HCT116 (cell line): Measurements from ENCODE around the gene CCNJ.

ENCODE experiments used
- CBX3 ChIP-seq: IDR thresholded peaks from 2 replicates; pipeline ENCODE4 v1.6.1; 2012; ENCODE audit warnings: low read depth
- CEBPB ChIP-seq: IDR thresholded peaks from 2 replicates; pipeline ENCODE4 v1.6.1; 2012; ENCODE audit warnings: low read depth
- EZH2 ChIP-seq: fragments of 200-600 bp; sonication (generic); IDR thresholded peaks from 2 replicates; pipeline ENCODE4 v1.6.1; 2017; ENCODE audit warnings: antibody characterized with exemption, mixed run types
- EZH2phosphoT487 ChIP-seq: fragments of 200-600 bp; IDR thresholded peaks from 2 replicates; pipeline ENCODE4 v1.6.1; 2018; ENCODE audit warnings: antibody characterized with exemption, borderline replicate concordance
- FOSL1 ChIP-seq: IDR thresholded peaks from 2 replicates; pipeline ENCODE4 v1.6.1; 2012; ENCODE audit warnings: low read depth
- JUND ChIP-seq: IDR thresholded peaks from 2 replicates; pipeline ENCODE4 v1.6.1; 2012
- POLR2A ChIP-seq: IDR thresholded peaks from 2 replicates; pipeline ENCODE4 v1.7.0; 2011; ENCODE audit warnings: borderline replicate concordance; ENCODE audit not compliant: insufficient read depth, insufficient read length; ENCODE audit errors: extremely low read depth
- POLR2AphosphoS5 ChIP-seq: IDR thresholded peaks from 2 replicates; pipeline ENCODE4 v1.6.1; 2011; ENCODE audit warnings: mild to moderate bottlenecking, low read depth, low read length, moderate library complexity
- RAD21 ChIP-seq: IDR thresholded peaks from 2 replicates; pipeline ENCODE4 v1.6.1; 2012; ENCODE audit warnings: low read depth, mild to moderate bottlenecking
- SP1 ChIP-seq: IDR thresholded peaks from 2 replicates; pipeline ENCODE4 v1.6.1; 2012; ENCODE audit warnings: low read depth
- TCF7L2 ChIP-seq: IDR thresholded peaks from 2 replicates; pipeline ENCODE4 v1.7.0; 2011; ENCODE audit warnings: borderline replicate concordance, inconsistent platforms; ENCODE audit not compliant: insufficient read depth, insufficient read length; ENCODE audit errors: extremely low read depth
- ZFX ChIP-seq: fragments of 450-650 bp; IDR thresholded peaks from 2 replicates; pipeline ENCODE4 v1.6.1; 2017
- TF ChIP-seq, protein P1 (sequence below), 3 experiments: fragments of 200-600 bp in 1 of 3; sonication (generic) in 1 of 3; IDR thresholded peaks in 2 of 3; conservative IDR thresholded peaks in 1 of 3; 2 replicates each; pipeline ENCODE4 v1.5.1; 2012 to 2017; ENCODE audit warnings: low read depth in 2 of 3, low read length in 2 of 3, antibody characterized with exemption in 1 of 3, borderline replicate concordance in 1 of 3, control low read depth in 1 of 3, mild to moderate bottlenecking in 1 of 3, mixed read lengths in 1 of 3, mixed run types in 1 of 3, moderate library complexity in 1 of 3; ENCODE audit not compliant: insufficient read depth in 1 of 3

DNA sequence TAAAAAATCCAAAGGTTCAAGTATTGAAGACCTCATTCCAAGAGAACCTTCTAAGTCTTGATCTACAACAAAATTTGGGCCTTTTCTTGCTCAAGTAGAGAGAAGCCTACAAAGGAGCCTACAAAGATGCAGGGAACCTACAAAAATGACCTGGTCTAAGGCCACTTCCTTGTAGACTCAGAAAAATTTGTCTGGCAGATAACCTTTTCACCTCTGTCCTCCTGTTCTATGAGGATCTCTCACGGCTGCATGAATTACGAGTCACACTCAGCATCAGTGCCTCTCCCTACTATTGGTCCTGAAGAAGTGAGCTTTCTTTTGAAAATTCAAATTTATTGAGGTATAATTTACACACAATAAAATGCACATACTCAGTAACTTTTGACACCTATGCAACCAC, 29.3 kb downstream of the CCNJ start:
- no peak for TF ChIP-seq EZH2phosphoT487
- TF ChIP-seq, protein P1, sequence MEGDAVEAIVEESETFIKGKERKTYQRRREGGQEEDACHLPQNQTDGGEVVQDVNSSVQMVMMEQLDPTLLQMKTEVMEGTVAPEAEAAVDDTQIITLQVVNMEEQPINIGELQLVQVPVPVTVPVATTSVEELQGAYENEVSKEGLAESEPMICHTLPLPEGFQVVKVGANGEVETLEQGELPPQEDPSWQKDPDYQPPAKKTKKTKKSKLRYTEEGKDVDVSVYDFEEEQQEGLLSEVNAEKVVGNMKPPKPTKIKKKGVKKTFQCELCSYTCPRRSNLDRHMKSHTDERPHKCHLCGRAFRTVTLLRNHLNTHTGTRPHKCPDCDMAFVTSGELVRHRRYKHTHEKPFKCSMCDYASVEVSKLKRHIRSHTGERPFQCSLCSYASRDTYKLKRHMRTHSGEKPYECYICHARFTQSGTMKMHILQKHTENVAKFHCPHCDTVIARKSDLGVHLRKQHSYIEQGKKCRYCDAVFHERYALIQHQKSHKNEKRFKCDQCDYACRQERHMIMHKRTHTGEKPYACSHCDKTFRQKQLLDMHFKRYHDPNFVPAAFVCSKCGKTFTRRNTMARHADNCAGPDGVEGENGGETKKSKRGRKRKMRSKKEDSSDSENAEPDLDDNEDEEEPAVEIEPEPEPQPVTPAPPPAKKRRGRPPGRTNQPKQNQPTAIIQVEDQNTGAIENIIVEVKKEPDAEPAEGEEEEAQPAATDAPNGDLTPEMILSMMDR (IDR thresholded peaks at IDR 0.05 in 2 of 3, conservative IDR thresholded peaks at IDR 0.05 in 1 of 3; ENCODE audit: borderline replicate concordance in 1 of 3, insufficient read depth in 1 of 3, low read depth in 2 of 3, low read length in 2 of 3), result no peak
- TF ChIP-seq CBX3, result no peak
- TF ChIP-seq SP1, result no peak
- no peak for TF ChIP-seq JUND
- TF ChIP-seq RAD21, result no peak
- no peak for TF ChIP-seq TCF7L2
- TF ChIP-seq EZH2, result no peak
- TF ChIP-seq ZFX, result no peak
- no peak for TF ChIP-seq POLR2A
- 0 out of 2 replicates have a peak, but pooled peaks have one; percentile 9 for TF ChIP-seq FOSL1
- TF ChIP-seq POLR2AphosphoS5, result no peak
- TF ChIP-seq CEBPB, result no peak
